NCI-H2227 (cell line): ENCODE results near the gene ACTR1B.
"Not testable (repeated sequence)": the region's sequence is repeated elsewhere in the genome, so short reads cannot be mapped to it uniquely, and the experiment has no call there.

Experiments used
- DNase-seq: peaks from one replicate; lab custom pipeline; 2025; ENCODE audit not compliant: unreplicated experiment; lab: John Stamatoyannopoulos, UW

Gene ACTR1B

GRCh38 chr2:97659256-97660043, 4.4 kb downstream of the ACTR1B start:
- no peak for DNase-seq

GRCh38 chr2:97658691-97659157, 5.1 kb downstream of the ACTR1B start:
- DNase-seq = no peak

- no peak for DNase-seq
Observed at GRCh38 chr2:97657986-97658690, 5.7 kb downstream of the ACTR1B start.

- DNase-seq = no peak
Observed at GRCh38 chr2:97656905-97657587, 6.8 kb downstream of the ACTR1B start.

- DNase-seq = no peak
Observed at GRCh38 chr2:97656129-97656755, 7.6 kb downstream of the ACTR1B start.

- DNase-seq = no peak
Observed at GRCh38 chr2:97654791-97655190, 9.1 kb downstream of the ACTR1B start.

- DNase-seq = no peak
Observed at GRCh38 chr2:97654309-97654708, 9.5 kb downstream of the ACTR1B start.

GRCh38 chr2:97653874-97654273, 10.0 kb downstream of the ACTR1B start:
- DNase-seq = no peak

GRCh38 chr2:97653473-97653872, 10.4 kb downstream of the ACTR1B start:
- no peak for DNase-seq

- DNase-seq = no peak
Observed at GRCh38 chr2:97651114-97651513, 12.7 kb downstream of the ACTR1B start.

- no peak for DNase-seq
Observed at GRCh38 chr2:97646977-97647376, 16.9 kb downstream of the ACTR1B start.

- DNase-seq = peak; percentile 99
Observed at GRCh38 chr2:97645695-97646629, 17.9 kb downstream of the ACTR1B start, which contains the start of gene COX5B. TSS of gene COX5B (plus strand) at chr2:97646062. CDS start at chr2:97646087, 25 bp downstream.

GRCh38 chr2:97645112-97645694, 18.6 kb downstream of the ACTR1B start:
- peak; percentile 52 for DNase-seq

GRCh38 chr2:97644023-97644717, 19.7 kb downstream of the ACTR1B start:
- DNase-seq = no peak

- DNase-seq = not testable (repeated sequence)
Observed at GRCh38 chr2:97626049-97626430, 37.8 kb downstream of the ACTR1B start.

GRCh38 chr2:97625354-97626048, 38.3 kb downstream of the ACTR1B start:
- not testable (repeated sequence) for DNase-seq

- not testable (repeated sequence) for DNase-seq
Observed at GRCh38 chr2:97622976-97623375, 40.9 kb downstream of the ACTR1B start.

- not testable (repeated sequence) for DNase-seq
Observed at GRCh38 chr2:97620492-97620891, 43.4 kb downstream of the ACTR1B start.
